ENCODE measurements around the gene SLC33A1. TPM values are rescaled to one million over a fixed set of nuclear protein-coding genes. Genes with fewer than 3 reads are reported as not detected.
"Not testable (repeated sequence)": the region's sequence is repeated elsewhere in the genome, so short reads cannot be mapped to it uniquely, and the experiment has no call there.

SLC33A1 gene
- total and polyA plus RNA-seq, 10 of the 15 experiments (the other 5 are each of a cell fraction or from before 2014, with no cell fraction given), result 6.4 to 25.2 (median 19.8) TPM

DNA sequence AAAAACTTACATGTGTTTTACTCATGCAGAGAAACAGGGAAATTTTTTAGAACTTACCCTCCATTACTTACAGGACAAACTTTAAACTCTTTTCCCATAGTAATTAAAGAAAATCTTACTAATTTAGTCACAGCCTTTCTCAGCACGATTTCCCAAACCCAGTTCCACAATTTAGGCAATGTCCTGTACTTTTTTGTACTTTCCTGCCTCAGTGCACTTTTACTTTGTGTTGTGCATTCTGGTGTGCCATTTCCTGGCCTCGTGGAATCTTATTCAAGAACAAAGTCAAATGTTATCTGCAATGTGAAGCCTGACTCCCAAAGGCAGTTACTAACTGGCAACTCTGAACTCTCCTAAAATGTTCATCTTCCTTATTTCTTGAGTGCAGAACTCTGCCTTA is 1.9 kb downstream of the SLC33A1 start (continued):
- TF ChIP-seq EED (IDR thresholded peaks at IDR 0.05; ENCODE audit: low read depth) (no peak), HDAC6 (IDR thresholded peaks at IDR 0.05; ENCODE audit: unreplicated experiment) (no peak), ZNF622 (IDR thresholded peaks at IDR 0.05) (no peak)

DNA sequence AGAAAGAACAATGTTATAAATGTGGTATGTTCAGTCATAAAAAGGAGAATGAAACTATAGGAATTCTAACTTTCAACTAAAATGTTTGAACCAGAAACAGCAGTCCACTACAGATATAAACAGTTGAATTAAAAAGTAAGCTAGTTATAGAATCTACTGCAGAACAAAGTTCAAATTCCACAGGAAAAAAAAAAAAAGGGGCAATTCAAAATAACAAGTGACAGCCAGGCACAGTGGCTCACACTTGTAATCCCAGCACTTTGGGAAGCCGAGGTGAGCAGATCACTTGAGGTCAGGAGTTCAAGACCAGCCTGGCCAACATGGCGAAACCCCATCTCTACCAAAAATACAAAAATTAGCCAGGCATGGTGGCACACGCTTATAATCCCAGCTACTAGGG is 4.8 kb downstream of the SLC33A1 start:
- BruUV-seq (replicated peaks); H2AFZ ChIP-seq (ENCODE audit: control insufficient read depth, low read depth, low read length); ATAC-seq; in situ Hi-C loops (cut with MboI); H4K20me1 ChIP-seq (ENCODE audit: control insufficient read depth, insufficient read depth); H3K27ac ChIP-seq (ENCODE audit: control insufficient read depth, insufficient read depth); DNase-seq (ENCODE audit: low read depth, low spot score); H3K27me3 ChIP-seq (replicated peaks in 1 of 2; ENCODE audit: control insufficient read depth in 2 of 2, insufficient read depth in 2 of 2, low read length in 1 of 2); H3K9ac ChIP-seq (ENCODE audit: control insufficient read depth, insufficient read depth, low read length); FAIRE-seq; H3K4me1 ChIP-seq (ENCODE audit: control insufficient read depth, insufficient read depth, low read length); intact Hi-C loops (cut with micrococcal nuclease; ENCODE audit: unreplicated experiment); H3K36me3 ChIP-seq (ENCODE audit: control insufficient read depth in 2 of 2, insufficient read depth in 2 of 2, low read length in 1 of 2); H3K9me3 ChIP-seq (replicated peaks; ENCODE audit: control insufficient read depth, insufficient read depth, low read length): not testable (repeated sequence)
- peaks cover 84% of the 10 kb centered on the region for H3K79me2 ChIP-seq (ENCODE audit: control insufficient read depth, insufficient read depth, low read length)
- RAD21 ChIA-PET (ENCODE audit: unreplicated experiment), result interaction anchor here (0.7 to 2.2 kb wide), 3 partner anchors 20 to 44 kb away, joined by 3 to 8 read pairs (median 3); partner anchors contain the start of gene C3orf33
- peak overlapping the region; percentile 51 for H3K4me3 ChIP-seq
- POLR2A ChIA-PET, result interaction anchor here (0.5 to 1.7 kb wide), 3 partner anchors 20 to 349 kb away, joined by 4 to 5 read pairs (median 5); no protein-coding TSS in a partner anchor
- H3K4me2 ChIP-seq (ENCODE audit: control insufficient read depth, insufficient read depth), result peak overlapping the region; percentile 53; the same call in 1 of the 2 replicates
- CTCF ChIA-PET, result interaction anchor here (5.7 kb wide), 1 partner anchor 43 kb away, joined by 52 read pairs; the partner anchor contains the start of gene C3orf33
- WGBS (ENCODE audit: insufficient coverage, insufficient replicate concordance, low lambda C conversion rate, missing lambda C conversion rate), result 95% methylated on average over 3 of the region's 3 CpGs
- SMC1A ChIA-PET (ENCODE audit: uncharacterized antibody, unreplicated experiment), result interaction anchor here (0.7 to 1.6 kb wide), 8 partner anchors 8 to 43 kb away, joined by 3 to 6 read pairs (median 3); partner anchors contain the start of gene C3orf33

DNA sequence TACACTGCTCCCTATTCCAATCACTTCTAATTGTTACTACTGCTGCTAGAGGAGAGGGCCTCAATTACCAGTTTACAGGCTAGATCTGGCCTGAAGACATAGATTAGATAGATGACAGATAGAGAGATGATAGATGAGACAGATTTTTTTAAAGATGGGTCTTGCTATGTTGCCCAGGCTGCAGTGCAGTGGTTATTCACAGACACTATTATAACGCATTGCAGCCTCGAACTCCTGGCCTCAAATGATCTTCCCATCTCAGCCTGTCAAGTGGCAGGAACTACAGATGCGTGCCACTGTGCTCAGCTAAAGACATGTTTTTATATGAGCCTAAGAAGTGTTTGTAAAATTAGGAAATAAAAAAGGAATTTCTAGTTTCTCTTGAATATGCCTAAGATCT is 6.2 kb downstream of the SLC33A1 start:
- ChIA-PET CTCF (interaction anchor here (3.0 kb wide), 1 partner anchor 42 kb away, joined by 18 read pairs; the partner anchor contains the start of gene C3orf33), RAD21 (ENCODE audit: unreplicated experiment) (interaction anchor here (0.7 to 2.2 kb wide), 2 partner anchors 42 kb away, joined by 3 to 8 read pairs; partner anchors contain the start of gene C3orf33), POLR2A (interaction anchor here (0.6 to 1.2 kb wide), 2 partner anchors 12 to 22 kb away, joined by 3 to 5 read pairs; no protein-coding TSS in a partner anchor), SMC1A (ENCODE audit: uncharacterized antibody, unreplicated experiment) (interaction anchor here (1.2 to 1.4 kb wide), 2 partner anchors 11 to 42 kb away, joined by 3 to 4 read pairs; partner anchors contain the start of gene C3orf33)
- TF ChIP-seq SP1 (IDR thresholded peaks at IDR 0.05; ENCODE audit: low read depth, low read length), result no peak
- TF ChIP-seq, protein P1, sequence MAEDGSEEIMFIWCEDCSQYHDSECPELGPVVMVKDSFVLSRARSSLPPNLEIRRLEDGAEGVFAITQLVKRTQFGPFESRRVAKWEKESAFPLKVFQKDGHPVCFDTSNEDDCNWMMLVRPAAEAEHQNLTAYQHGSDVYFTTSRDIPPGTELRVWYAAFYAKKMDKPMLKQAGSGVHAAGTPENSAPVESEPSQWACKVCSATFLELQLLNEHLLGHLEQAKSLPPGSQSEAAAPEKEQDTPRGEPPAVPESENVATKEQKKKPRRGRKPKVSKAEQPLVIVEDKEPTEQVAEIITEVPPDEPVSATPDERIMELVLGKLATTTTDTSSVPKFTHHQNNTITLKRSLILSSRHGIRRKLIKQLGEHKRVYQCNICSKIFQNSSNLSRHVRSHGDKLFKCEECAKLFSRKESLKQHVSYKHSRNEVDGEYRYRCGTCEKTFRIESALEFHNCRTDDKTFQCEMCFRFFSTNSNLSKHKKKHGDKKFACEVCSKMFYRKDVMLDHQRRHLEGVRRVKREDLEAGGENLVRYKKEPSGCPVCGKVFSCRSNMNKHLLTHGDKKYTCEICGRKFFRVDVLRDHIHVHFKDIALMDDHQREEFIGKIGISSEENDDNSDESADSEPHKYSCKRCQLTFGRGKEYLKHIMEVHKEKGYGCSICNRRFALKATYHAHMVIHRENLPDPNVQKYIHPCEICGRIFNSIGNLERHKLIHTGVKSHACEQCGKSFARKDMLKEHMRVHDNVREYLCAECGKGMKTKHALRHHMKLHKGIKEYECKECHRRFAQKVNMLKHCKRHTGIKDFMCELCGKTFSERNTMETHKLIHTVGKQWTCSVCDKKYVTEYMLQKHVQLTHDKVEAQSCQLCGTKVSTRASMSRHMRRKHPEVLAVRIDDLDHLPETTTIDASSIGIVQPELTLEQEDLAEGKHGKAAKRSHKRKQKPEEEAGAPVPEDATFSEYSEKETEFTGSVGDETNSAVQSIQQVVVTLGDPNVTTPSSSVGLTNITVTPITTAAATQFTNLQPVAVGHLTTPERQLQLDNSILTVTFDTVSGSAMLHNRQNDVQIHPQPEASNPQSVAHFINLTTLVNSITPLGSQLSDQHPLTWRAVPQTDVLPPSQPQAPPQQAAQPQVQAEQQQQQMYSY (CRISPR knock-in tag; IDR thresholded peaks at IDR 0.05), result no peak
- TF ChIP-seq SUPT20H (IDR thresholded peaks at IDR 0.05; ENCODE audit: borderline replicate concordance, control insufficient read depth, low read depth, low read length), result no peak
- TF ChIP-seq ZNF384 (IDR thresholded peaks at IDR 0.05; ENCODE audit: borderline replicate concordance, low read depth, low read length), result no peak
- TF ChIP-seq, protein P2, sequence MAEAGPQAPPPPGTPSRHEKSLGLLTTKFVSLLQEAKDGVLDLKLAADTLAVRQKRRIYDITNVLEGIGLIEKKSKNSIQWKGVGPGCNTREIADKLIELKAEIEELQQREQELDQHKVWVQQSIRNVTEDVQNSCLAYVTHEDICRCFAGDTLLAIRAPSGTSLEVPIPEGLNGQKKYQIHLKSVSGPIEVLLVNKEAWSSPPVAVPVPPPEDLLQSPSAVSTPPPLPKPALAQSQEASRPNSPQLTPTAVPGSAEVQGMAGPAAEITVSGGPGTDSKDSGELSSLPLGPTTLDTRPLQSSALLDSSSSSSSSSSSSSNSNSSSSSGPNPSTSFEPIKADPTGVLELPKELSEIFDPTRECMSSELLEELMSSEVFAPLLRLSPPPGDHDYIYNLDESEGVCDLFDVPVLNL (IDR thresholded peaks at IDR 0.05; ENCODE audit: low read depth, low read length), result no peak
- peaks cover 82% of the 10 kb centered on the region for H3K79me2 ChIP-seq (ENCODE audit: control insufficient read depth, insufficient read depth, low read length)
- no peaks in the 10 kb centered on the region for H3K27me3 ChIP-seq (replicated peaks in 1 of 2; ENCODE audit: control insufficient read depth in 2 of 2, insufficient read depth in 2 of 2, low read length in 1 of 2)
- peaks cover 0 to 6% of the 10 kb centered on the region in 2 experiments; a peak in 1 of 4 replicates for H3K36me3 ChIP-seq (ENCODE audit: control insufficient read depth in 2 of 2, insufficient read depth in 2 of 2, low read length in 1 of 2)
- peak overlapping the region; percentile 38 for H3K4me2 ChIP-seq (ENCODE audit: control insufficient read depth, insufficient read depth)
- intact Hi-C loops (cut with micrococcal nuclease; ENCODE audit: unreplicated experiment) (no loop called here), in situ Hi-C loops (cut with MboI) (no loop called here)
- BruUV-seq (replicated peaks), result no TSS peak
- H4K20me1 ChIP-seq (ENCODE audit: control insufficient read depth, insufficient read depth), result no peaks in the 10 kb centered on the region
- no peaks in the 10 kb centered on the region for H3K9me3 ChIP-seq (replicated peaks; ENCODE audit: control insufficient read depth, insufficient read depth, low read length)
- H2AFZ ChIP-seq (ENCODE audit: control insufficient read depth, low read depth, low read length), result no peak overlapping the region
- DNase-seq (ENCODE audit: low read depth, low spot score) (no peak), ATAC-seq (no peak), FAIRE-seq (no peak)
- H3K4me1 ChIP-seq (ENCODE audit: control insufficient read depth, insufficient read depth, low read length), result peaks cover 11% of the 10 kb centered on the region
- H3K9ac ChIP-seq (ENCODE audit: control insufficient read depth, insufficient read depth, low read length), result no peak overlapping the region
- no peak overlapping the region for H3K4me3 ChIP-seq
- WGBS (ENCODE audit: insufficient coverage, insufficient replicate concordance, low lambda C conversion rate, missing lambda C conversion rate), result 100% methylated on average over 3 of the region's 3 CpGs
- H3K27ac ChIP-seq (ENCODE audit: control insufficient read depth, insufficient read depth), result no peak overlapping the region

Data from GM12878 (cell line).